ENCODE results near the gene GRM7.

GRCh38 chr3:7610634-7611033 lies 749.7 kb downstream of the GRM7 start:
- TF ChIP-seq CTCF (IDR thresholded peaks at IDR 0.05): no peak
- TF ChIP-seq EZH2 (IDR thresholded peaks at IDR 0.05; ENCODE audit: borderline replicate concordance, insufficient read depth, low read depth, low read length, poor library complexity, severe bottlenecking): no peak
